Measurements from ENCODE around the gene ADGRV1. TPM values are rescaled to one million over a fixed set of nuclear protein-coding genes. Genes with fewer than 3 reads are reported as not detected.
A peak's percentile ranks its signal among the peaks of the same experiment; 100 is the strongest.
"Not testable (repeated sequence)": the region's sequence is repeated elsewhere in the genome, so short reads cannot be mapped to it uniquely, and the experiment has no call there.

ADGRV1 gene
- total RNA-seq, 1 donor from 2014 or later: 0.20 TPM

DNA sequence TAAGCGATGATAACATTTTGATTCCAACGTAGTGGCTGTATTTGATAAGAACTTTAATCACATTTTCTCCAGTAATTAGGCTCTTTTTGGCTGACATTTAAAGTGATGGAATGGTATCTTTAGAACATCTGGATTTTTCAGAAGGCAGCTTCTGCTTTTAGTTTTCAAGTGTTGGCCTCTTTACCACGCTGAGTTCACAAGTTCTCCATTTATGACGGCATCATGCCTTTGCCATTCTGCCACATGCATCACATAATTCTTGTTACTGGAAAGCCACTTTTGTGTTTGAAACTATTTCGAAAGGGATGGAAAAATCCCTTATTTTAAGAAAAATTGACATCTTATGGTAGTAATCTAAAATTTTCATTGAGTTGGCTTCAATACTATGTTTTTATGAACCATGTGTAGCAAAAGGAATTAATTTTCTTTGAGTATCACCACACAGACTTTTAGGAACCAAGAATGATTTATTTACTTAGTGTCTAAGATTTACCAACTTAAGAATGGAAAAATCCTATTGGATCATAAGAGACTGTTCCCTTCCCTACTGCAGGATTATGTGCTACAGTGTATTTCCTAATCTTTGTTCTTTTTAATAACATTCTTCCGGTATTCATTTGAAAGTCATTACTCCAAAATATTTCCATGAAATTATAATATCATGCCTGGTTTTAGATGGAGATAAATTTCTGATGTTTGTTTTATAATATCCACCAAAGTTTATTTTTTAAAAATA is 344.2 kb downstream of the ADGRV1 start:
- DNase-seq (ENCODE audit: low read depth, low spot score): no peak

DNA sequence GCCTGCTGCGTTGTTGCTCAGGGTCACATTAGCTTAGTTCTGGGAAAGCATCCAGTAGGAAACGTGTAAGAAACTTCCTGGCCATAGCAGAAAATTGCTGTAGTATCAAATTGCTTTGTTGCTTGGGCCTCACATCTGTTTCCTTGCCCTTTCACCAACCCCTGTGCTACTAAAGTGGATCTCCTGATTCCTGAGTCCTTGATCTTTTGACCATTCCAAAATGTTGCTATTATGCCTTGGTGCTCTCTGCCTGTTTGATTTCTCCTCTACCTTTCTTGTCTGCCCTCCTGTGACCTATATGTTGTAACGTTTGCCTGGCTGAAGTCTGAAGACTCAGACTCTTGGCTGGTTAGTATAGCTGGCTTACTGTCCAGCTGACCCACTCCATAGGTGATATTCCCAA is 350.5 kb downstream of the ADGRV1 start:
- DNase-seq (ENCODE audit: low read depth, low spot score): peak; percentile 72

DNA sequence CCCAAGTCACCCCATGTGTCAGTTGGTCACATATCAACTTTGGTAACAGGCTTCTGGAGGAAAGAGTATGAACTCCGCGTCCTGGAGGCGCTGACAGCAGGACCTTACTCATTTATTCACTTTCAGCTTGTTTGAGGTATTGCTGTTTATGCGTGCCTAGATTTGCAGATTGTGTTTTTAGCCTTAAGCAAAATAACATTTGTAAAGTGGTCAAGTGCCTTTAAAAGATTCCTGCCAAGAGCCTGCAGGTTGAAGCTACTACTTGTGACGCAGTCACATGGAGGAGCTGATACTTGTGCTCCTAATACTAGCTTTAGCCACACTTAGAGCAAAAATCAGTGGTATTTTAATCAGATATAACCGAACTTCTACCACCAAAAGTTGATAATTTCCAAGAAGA is 351.3 kb downstream of the ADGRV1 start:
- no peak for DNase-seq (ENCODE audit: low read depth, low spot score)

DNA sequence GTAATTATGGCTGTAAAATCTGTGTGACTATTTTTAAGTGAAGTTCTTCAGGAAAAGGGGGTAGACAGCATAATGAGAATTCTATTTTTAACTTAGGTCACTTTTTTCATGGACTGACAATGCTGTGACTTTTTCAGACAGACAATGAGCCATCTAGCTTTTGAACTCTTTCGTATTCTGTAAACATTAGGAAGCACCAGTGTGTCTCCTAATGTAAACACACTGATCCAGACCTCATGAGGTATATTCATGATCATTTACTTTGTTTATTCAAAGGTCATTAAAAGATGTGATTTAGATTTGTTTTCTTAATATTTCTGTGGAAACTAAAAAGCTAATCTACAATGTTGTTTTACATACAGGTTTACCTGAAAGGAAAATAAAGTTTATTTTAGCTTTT is 352.6 kb downstream of the ADGRV1 start:
- no peak for DNase-seq (ENCODE audit: low read depth, low spot score)

DNA sequence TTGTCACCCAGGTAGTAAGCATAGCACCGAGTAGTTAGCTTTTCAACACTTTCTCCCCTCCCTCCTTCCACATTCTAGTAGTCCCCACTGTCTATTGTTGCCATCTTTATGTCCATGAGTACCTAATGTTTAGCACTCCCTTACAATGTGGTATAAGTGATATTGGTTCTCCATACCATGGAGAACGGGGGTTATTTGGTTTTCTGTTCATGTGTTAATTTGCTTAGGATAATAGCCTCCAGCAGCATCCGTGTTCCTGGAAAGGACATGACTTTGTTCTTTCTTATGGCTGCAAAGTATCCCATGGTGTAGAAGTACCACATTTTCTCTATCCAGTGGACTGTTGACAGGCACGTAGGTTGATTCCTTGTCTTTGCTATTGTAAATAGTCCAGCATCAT is 353.9 kb downstream of the ADGRV1 start:
- no peak for DNase-seq (ENCODE audit: low read depth, low spot score)

DNA sequence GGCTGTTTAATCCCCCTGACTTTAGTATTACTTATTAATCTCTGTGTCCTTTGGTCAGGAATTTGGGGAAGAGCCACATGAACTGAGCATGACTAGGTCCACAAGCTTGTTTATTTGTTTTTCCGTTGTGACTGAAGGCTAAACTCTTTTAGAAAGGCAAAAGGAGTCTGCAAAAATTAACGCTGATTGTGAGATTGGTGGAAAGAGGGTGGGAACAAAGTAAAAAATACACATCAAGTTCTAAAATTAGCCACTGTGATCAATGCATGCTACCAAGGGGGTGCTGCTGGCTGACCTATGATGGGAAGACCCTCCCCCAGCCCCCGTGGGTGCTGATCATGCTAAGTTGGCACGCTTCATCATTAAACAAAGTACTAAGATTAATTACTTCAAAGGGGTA is 356.8 kb downstream of the ADGRV1 start:
- DNase-seq (ENCODE audit: low read depth, low spot score): no peak

DNA sequence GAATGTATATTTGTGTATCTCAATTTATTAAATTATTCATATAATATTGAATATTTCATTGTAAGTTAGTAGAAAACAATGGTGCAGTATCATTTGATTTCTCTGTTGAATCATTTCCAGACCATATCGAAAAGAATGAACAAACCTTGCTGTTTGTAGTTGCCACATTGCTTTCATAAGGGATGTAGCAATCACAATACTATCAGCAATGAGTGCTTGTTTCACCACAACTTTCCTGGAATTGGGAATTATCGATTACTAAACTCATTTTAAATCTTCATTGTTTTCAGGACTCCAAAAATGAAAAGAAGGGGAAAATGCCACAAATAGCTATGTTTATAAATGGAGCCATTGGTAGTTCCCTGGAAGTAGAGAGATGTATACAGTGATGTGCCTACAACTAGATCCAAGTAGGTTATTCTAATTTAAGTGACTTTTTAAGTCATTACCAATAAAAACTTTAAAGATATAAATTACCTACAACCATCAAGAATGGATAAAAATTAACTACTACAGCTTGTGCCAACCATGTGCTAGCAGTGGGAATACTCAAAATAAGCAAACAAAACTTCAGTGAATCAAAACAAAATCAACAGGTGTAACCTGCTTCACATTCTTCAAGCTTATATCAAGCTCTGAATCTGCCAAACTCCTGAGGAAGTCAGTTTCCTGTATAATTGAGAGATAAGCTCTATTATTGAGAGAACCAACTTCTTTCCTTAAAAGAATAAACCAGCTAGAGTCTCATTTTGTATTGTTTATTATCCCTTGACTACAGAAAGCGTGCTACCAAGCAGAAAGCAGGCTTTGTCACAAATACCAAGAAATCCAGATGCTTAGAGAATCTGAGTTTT is 358.6 kb downstream of the ADGRV1 start:
- DNase-seq (ENCODE audit: low read depth, low spot score): peak; percentile 30

DNA sequence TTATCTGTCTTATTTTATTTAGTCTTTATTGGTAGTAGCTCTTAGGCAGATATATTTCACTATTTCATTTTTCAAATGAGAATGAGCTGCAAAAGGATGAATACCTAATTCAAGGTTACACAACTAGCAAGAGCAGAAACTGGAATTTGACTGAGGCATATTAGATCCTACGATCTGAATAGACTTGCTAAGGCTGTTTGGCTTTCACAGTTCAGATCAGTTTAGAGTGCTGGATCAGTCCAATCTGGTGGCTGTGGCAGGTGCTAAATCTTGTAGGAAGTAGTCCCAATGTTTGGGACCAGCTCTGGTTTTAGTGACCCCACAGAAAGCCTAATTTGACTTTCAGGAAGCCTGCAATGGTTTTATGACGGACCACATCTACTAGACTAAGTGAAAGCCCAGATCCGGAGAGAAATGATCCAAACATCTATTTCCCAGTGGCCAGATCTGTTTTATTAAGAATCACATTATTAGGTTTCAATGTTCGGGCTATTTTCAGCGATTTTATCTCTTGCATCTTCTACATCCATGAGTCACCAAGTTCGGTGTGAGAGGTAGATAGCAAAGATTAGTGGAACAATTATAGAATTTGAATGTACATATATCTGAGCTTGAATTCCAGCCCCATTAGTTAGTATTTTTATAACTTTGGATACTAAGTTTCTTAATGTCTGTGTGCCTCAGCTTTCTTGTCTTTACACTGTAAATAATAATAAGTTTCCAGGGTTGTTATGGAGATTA is 359.5 kb downstream of the ADGRV1 start:
- no peak for DNase-seq (ENCODE audit: low read depth, low spot score)

DNA sequence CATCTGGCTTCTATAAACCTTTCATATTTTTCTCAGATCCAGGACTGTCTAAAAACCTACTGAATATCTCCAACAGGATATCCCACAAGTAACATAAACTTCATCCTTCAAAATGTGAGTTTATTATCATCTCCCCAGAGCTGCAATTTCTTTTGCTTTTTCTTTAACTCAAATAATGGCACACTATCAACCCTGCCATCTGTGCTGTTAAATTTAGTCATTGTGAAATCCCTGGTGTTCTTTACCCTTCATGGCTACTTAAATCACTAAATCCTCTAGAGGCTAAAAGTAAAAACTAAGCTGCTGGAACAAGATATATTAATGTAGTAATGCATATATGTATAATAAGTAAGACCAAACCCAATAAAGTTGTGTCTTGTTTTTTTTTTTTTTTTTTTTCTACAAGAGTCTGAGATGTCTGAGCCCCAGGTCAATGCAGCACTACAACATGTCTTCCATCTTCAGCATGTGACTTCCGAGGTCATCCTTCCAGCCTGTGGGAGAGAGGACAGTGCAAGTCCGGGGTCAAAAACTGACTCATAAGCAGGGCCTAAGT is 362.9 kb downstream of the ADGRV1 start:
- no peak for DNase-seq (ENCODE audit: low read depth, low spot score)

DNA sequence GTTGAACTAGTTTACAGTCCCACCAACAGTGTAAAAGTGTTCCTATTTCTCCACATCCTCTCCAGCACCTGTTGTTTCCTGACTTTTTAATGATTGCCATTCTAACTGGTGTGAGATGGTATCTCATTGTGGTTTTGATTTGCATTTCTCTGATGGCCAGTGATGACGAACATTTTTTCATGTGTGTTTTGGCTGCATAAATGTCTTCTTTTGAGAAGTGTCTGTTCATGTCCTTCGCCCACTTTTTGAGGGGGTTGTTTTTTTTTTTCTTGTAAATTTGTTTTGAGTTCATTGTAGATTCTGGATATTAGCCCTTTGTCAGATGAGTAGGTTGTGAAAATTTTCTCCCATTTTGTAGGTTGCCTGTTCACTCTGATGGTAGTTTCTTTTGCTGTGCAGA is 365.6 kb downstream of the ADGRV1 start:
- not testable (repeated sequence) for DNase-seq (ENCODE audit: low read depth, low spot score)

DNA sequence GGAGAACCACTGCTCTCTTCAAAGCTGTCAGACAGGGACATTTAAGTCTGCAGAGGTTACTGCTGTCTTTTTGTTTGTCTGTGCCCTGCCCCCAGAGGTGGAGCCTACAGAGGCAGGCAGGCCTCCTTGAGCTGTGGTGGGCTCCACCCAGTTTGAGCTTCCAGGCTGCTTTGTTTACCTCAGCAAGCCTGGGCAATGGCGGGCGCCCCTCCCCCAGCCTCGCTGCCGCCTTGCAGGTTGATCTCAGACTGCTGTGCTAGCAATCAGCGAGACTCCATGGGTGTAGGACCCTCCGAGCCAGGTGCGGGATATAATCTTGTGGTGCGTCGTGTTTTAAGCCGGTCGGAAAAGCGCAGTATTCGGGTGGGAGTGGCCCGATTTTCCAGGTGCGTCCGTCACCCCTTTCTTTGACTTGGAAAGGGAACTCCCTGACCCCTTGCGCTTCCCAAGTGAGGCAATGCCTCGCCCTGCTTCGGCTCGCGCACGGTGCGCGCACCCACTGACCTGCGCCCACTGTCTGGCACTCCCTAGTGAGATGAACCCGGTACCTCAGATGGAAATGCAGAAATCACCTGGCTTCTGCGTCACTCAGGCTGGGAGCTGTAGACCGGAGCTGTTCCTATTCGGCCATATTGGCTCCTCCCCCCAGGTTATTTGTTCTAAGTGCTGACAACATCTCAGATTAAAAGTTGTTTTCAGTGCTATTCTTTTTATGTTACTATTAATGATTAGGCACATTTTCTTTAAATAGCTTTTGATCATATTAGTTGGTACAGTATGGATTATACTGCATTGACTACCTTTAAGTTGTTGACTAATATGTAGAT is 370.6 kb downstream of the ADGRV1 start:
- DNase-seq (ENCODE audit: low read depth, low spot score): not testable (repeated sequence)

DNA sequence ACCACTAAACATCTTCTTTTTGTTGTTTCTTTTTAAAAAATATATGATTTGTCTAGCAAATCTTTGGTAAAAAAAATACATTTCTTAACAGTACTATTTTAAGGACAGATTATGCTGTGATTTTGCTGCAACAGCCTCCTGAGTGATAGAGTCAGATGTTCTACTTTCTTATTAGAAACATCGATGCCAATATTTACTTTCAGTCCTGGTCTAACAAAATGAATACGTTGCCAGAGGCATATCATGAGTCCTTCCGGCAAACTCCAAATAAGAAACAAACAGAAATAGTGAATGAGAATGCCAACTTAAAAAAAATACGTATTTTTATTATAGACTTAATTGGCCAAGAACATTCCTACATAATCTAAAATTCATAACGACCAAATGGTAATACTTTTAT is 371.5 kb downstream of the ADGRV1 start:
- no peak for DNase-seq (ENCODE audit: low read depth, low spot score)

DNA sequence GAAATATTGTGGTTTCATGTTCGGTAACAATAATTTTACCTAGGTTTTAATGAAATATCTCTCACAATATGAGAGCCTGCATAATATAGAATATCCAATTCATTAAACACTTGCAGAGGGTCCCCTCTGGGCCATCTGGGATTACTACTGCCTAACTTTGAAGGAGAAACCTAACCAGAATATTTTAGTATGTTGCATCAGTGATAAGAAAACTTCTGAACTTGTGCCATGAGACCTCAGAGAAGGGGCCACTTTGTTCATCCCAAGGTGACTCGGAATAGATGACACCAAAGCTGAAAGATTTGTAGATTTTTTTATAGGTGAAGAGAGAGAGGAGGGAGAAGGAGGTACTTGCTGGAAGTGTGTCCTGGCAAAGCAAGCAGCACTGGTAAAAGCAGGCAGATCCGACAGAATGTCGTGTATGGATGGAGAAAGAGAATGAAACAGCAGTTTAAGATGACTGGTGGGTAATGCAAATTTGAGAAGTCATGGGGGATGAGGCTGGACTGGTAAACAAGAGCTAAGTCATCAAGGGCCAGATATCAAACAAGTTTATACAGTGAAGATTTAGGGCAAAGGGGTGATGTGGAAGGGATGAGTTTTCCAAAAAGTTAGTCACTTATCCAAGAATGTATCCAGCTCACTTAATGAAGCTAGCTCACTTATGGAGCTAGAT is 372.3 kb downstream of the ADGRV1 start:
- DNase-seq (ENCODE audit: low read depth, low spot score): no peak

DNA sequence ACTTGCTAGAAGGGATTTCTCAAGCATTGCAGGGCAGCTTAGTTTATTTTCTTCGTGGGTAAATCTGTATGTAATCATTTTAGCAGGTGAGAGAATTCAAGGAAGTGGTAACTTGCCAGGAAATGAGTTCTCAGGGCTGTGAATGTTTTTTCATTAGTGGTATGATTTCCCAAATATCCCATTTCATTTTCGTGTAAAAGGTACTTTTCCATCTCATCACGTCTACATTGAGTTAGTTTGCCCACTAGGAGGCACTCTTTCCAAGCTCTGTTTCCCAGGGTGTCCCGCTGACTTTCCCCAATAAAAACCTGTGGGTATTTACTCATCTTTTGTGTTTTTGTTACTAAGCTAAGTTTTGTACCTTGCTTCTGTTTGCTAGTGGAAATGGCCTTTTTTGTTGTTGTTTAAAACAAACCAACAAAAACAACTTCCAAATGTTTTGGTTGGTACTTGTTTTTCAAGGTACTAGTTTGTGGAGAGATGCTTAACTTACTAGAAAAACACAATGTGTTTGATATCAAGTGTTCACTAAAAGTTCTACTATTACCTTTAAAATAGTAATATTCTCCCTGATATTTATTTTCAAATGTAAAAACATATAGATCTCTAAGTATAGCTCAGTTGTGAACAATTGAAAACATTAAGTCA is 373.6 kb downstream of the ADGRV1 start:
- DNase-seq (ENCODE audit: low read depth, low spot score): peak; percentile 27

DNA sequence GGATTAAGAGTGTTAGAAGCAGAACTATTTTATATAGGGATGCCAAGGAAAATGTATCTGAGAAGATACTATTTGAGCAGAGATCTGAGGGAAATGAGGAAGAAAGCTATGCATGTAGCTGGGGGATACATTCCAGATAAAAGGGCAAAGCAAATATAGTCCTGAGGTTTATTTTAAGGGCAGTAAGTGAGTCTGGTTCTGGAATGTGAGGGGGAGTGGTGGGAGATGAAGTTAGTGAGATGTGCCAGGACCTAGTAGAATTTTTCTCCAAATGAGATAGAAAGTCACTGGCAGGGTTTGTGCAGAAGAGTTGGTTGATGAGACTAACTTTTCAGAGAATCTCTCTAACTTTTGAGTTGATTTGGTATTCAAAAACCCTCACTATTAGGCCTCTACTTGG is 374.7 kb downstream of the ADGRV1 start:
- no peak for DNase-seq (ENCODE audit: low read depth, low spot score)

DNA sequence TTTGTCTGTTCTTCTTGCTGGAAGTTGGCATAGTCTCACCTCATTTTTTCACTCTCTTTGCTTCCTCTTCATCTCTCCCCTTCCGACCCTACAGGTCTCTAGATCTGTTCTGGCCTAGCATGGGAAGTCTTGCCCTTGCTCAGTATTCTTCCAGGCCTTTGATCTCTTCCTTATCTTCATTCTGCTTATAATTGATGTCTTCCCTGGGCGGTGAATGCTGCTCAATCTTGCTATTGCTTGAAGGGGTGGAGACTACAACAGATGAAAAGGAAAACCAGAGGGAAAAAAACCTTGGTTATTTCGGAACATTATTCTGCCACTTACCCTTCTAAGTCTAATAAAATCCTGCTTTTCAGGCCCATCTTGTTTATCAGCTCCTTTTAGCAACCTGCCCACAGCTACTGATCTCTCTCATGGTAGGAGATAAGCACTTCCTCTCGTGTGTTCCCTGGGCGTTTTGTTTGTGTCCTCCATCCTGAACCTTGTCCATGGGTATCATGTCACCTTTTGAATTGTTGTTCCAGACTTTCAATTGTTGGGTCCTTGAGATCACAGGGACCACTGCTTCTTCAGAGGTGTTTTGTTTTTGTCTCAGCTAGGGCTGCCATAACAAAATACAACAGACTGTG is 375.6 kb downstream of the ADGRV1 start:
- DNase-seq (ENCODE audit: low read depth, low spot score): no peak

DNA sequence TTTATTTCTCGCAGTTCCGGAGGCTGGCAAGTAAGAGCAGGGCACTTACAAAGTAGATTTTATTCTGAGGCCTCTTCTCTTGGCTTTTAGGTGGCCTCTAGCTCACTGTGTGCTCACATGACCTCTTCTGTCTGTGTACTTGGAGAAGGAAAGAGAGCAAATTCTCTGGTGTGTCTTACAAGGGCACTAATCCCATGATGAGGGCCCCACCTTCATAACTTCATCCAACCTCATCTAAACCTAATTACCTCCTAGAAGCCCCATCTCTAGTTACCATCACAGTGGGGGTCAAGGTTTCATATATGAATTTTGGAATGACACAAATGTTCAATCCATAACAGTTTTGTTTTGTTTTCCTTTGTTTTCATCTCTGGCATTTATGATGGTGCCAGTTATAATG is 376.1 kb downstream of the ADGRV1 start:
- no peak for DNase-seq (ENCODE audit: low read depth, low spot score)

DNA sequence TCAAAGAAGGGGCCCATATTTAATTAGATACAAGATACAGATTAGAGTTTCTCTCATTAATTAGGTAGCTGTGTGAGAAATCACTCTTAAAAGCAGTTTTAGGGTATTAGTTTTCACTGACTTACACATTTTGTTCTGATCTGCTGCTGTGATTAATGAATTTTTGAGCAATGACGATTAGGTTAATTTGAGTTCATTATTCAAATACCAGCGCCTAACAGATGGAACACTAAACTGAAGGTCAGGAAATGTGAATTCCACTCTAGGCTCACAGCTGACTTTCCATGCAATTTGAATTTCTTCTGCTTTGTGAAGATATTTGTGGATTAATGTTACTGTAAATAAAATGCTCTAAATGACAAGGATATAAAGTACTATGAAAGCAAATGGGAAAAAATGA is 380.6 kb downstream of the ADGRV1 start:
- DNase-seq (ENCODE audit: low read depth, low spot score): no peak

DNA sequence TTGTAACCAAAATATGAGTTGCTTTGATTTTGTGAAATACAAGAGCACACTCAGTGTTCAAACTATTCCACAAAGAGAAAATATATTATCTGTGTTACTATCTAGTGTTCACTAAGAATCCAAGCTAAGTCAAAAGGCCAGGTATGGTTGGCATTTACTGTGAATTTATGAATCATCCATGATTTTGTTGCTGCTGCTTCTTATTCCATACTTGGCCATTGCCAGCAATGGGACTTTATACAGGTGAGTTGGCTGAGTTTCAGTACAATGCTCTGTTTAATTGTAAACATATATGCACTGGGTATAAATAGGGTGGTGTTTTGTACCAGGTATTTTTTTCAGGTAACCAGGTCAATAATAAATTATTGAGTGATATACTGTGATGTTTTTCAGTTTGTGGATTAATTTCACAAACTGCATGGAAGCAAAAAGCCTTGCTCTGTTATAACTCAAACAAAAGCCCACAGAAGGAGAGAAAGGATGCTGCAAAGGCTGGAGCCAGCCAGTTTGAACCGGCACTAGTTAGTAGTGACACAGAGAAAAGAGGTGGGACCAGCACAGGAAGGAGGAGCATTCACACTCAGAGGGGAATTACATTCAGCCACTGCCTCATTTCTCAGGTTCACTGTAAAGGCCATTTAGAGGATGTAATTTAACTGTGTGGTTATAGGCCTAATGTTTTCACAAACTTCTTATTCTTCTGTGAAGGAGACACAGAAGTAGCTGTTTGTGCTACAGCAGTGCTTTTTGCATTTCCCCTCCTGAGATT is 381.8 kb downstream of the ADGRV1 start:
- no peak for DNase-seq (ENCODE audit: low read depth, low spot score)

Data from pulmonary artery endothelial cell (primary cell).